HepG2 (cell line): ENCODE results near the gene NUP93. TPM values are rescaled to one million over a fixed set of nuclear protein-coding genes. Genes with fewer than 3 reads are reported as not detected.

Source experiments
- AHDC1 ChIP-seq: sonication (generic); formaldehyde crosslinking; IDR thresholded peaks from 2 replicates; pipeline ENCODE4 v1.5.1; 2020; ENCODE audit warnings: mild to moderate bottlenecking, missing genetic modification reagents, borderline replicate concordance
- FOXP4 ChIP-seq: sonication (generic); formaldehyde crosslinking; IDR thresholded peaks from 2 replicates; pipeline ENCODE4 v1.4.0; 2020; ENCODE audit warnings: missing genetic modification reagents
- GATA4 ChIP-seq: sonication (generic); IDR thresholded peaks from 2 replicates; pipeline ENCODE4 v1.6.1; 2016; ENCODE audit warnings: antibody characterized with exemption, low read depth, borderline replicate concordance
- KDM1A ChIP-seq: IDR thresholded peaks from 2 replicates; pipeline ENCODE4 v1.6.1; 2016; ENCODE audit warnings: missing compliant biosample characterization
- KDM5A ChIP-seq: fragments of 200-600 bp; sonication (generic); IDR thresholded peaks from 2 replicates; pipeline ENCODE4 v1.7.0; 2018; ENCODE audit warnings: antibody characterized with exemption, mild to moderate bottlenecking, low read length, borderline replicate concordance
- KDM6A ChIP-seq: IDR thresholded peaks from 2 replicates; pipeline ENCODE4 v1.6.1; 2016; ENCODE audit warnings: low read depth
- KLF11 ChIP-seq: IDR thresholded peaks from 2 replicates; pipeline ENCODE4 v1.6.1; 2016; ENCODE audit warnings: missing compliant biosample characterization
- KLF9 ChIP-seq: IDR thresholded peaks from 2 replicates; pipeline ENCODE4 v1.6.1; 2016; ENCODE audit warnings: low read depth
- RBFOX2 ChIP-seq: fragments of 200-400 bp; formaldehyde crosslinking; IDR thresholded peaks from 2 replicates; pipeline ENCODE4 v1.6.1; 2017; ENCODE audit warnings: low read depth, mild to moderate bottlenecking, low read length
- SRF ChIP-seq: IDR thresholded peaks from 2 replicates; pipeline ENCODE4 v1.6.1; 2011; ENCODE audit warnings: mild to moderate bottlenecking, low read depth, low read length, moderate library complexity
- TAF1 ChIP-seq: sonication (generic); formaldehyde crosslinking; IDR thresholded peaks from 2 replicates; pipeline ENCODE4 v1.4.0; 2020; ENCODE audit warnings: missing genetic modification reagents
- TARDBP ChIP-seq: sonication (generic); formaldehyde crosslinking; IDR thresholded peaks from 2 replicates; pipeline ENCODE4 v1.8.0; 2022; ENCODE audit warnings: mild to moderate bottlenecking, missing genetic modification reagents
- ZFP1 ChIP-seq: IDR thresholded peaks from 2 replicates; pipeline ENCODE4 v1.6.1; 2016
- ZNF382 ChIP-seq: sonication (generic); formaldehyde crosslinking; IDR thresholded peaks from 2 replicates; pipeline ENCODE4 v1.5.0; 2020; ENCODE audit warnings: missing genetic modification reagents, mild to moderate bottlenecking, borderline replicate concordance
- ZNF567 ChIP-seq: sonication (generic); formaldehyde crosslinking; IDR thresholded peaks from 2 replicates; pipeline ENCODE4 v1.8.1; 2023; ENCODE audit warnings: mild to moderate bottlenecking, missing genetic modification reagents, borderline replicate concordance
- ZNF674 ChIP-seq: sonication (generic); formaldehyde crosslinking; IDR thresholded peaks from 2 replicates; pipeline ENCODE4 v1.5.0; 2020; ENCODE audit warnings: low read depth, mild to moderate bottlenecking, missing genetic modification reagents
- ZNF766 ChIP-seq: sonication (generic); formaldehyde crosslinking; IDR thresholded peaks from 2 replicates; pipeline ENCODE4 v1.5.0; 2020; ENCODE audit warnings: missing genetic modification reagents, borderline replicate concordance
- ZNF788 ChIP-seq: sonication (generic); formaldehyde crosslinking; IDR thresholded peaks from 2 replicates; pipeline ENCODE4 v1.5.0; 2020; ENCODE audit warnings: mild to moderate bottlenecking, missing genetic modification reagents, borderline replicate concordance
- ZNF883 ChIP-seq: sonication (generic); formaldehyde crosslinking; IDR thresholded peaks from 2 replicates; pipeline ENCODE4 v1.5.1; 2020; ENCODE audit warnings: mild to moderate bottlenecking, missing genetic modification reagents; ENCODE audit errors: not compliant biosample characterization
- polyA plus RNA-seq, 8 experiments: library from polyadenylated mRNA; depleted of rRNA in 3 of 8; stranded (reverse) in 7 of 8; unstranded in 1 of 8; fragments of >200 nt; fragmentation: Illumina TruSeq in 4 of 8; extraction: Trizol in 4 of 8; gene quantifications; 2 replicates each; pipeline versions ENCODE4 v1.2.1 to v1.2.3, GENCODE V29; 2011 to 2016; ENCODE audit warnings: low read depth in 4 of 8, missing spikeins in 1 of 8, mixed read lengths in 1 of 8; ENCODE audit not compliant: insufficient read depth in 1 of 8
- total RNA-seq, 5 experiments: library from RNA; depleted of rRNA; stranded (reverse); fragments of >200 nt; fragmentation: Illumina TruSeq; extraction: Trizol; gene quantifications; 2 replicates each; pipeline ENCODE4 v1.2.3, GENCODE V29; 2016; ENCODE audit warnings: low read depth in 1 of 5
- TF ChIP-seq, protein P1 (sequence below): IDR thresholded peaks from 2 replicates; pipeline ENCODE4 v1.6.1; 2016; ENCODE audit warnings: low read depth, borderline replicate concordance

NUP93 gene
- total and polyA plus RNA-seq, 2 of the 13 experiments (the other 11 are each of a cell fraction or from before 2014, with no cell fraction given): 58.5 to 140 TPM

GRCh38 chr16:56729735-56730662, at the start of gene NUP93 (continued):
- TF ChIP-seq KDM1A (CRISPR knock-in tag): 0 out of 2 replicates have a peak, but pooled peaks have one; percentile 8
- TF ChIP-seq ZFP1 (CRISPR knock-in tag): peak; percentile 37; the same call in 1 of the 2 replicates
- TF ChIP-seq, protein P1, sequence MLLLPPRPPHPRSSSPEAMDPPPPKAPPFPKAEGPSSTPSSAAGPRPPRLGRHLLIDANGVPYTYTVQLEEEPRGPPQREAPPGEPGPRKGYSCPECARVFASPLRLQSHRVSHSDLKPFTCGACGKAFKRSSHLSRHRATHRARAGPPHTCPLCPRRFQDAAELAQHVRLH (CRISPR knock-in tag): no peak
- TF ChIP-seq RBFOX2: peak; percentile 89
- TF ChIP-seq KDM5A: peak; percentile 80
- TF ChIP-seq ZNF382: no peak
- peak; percentile 41; the same call in 1 of the 2 replicates for TF ChIP-seq TARDBP (CRISPR knock-in tag)
- TF ChIP-seq KLF11 (CRISPR knock-in tag): 0 out of 2 replicates have a peak, but pooled peaks have one; percentile 24
- 0 out of 2 replicates have a peak, but pooled peaks have one; percentile 28 for TF ChIP-seq ZNF766 (CRISPR knock-in tag)
- TF ChIP-seq ZNF788 (CRISPR knock-in tag): no peak
- TF ChIP-seq FOXP4 (CRISPR knock-in tag): peak; percentile 48; the same call in 1 of the 2 replicates
- TF ChIP-seq KLF9: no peak
- 0 out of 2 replicates have a peak, but pooled peaks have one; percentile 14 for TF ChIP-seq SRF
- TF ChIP-seq KDM6A (CRISPR knock-in tag): 0 out of 2 replicates have a peak, but pooled peaks have one; percentile 17
- TF ChIP-seq ZNF674 (CRISPR knock-in tag): no peak
- peak; percentile 54; the same call in 1 of the 2 replicates for TF ChIP-seq GATA4
- peak; percentile 85 for TF ChIP-seq TAF1 (CRISPR knock-in tag)
- TF ChIP-seq AHDC1 (CRISPR knock-in tag): 0 out of 2 replicates have a peak, but pooled peaks have one; percentile 8
- TF ChIP-seq ZNF567: no peak
- peak; percentile 94 for TF ChIP-seq ZNF883 (CRISPR knock-in tag)
